ENCODE measurements around the gene FCGR2B. TPM values are rescaled to one million over a fixed set of nuclear protein-coding genes. Genes with fewer than 3 reads are reported as not detected.

The FCGR2B gene
- total and polyA plus RNA-seq, 2 of the 13 experiments (the other 11 are each of a cell fraction or from before 2014, with no cell fraction given) = not detected

DNA sequence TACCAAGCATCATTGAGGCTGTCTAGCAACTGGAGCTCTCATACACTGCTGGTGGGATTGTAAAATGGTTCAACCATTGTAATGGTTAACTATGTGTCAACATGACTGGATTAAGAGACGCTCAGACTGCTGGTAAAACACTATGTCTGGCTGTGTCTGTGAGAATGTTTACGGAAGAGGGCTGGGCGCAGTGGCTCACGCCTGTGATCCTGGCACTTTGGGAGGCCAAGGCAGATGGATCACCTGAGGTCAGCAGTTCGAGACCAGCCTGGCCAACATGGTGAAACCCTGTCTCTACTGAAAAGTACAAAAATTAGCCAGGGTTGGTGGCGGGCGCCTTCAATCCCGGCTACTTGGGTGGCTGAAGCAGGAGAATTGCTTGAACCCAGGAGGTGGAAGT, 39.3 kb downstream of the FCGR2B start (continued):
- TF ChIP-seq, protein P1, sequence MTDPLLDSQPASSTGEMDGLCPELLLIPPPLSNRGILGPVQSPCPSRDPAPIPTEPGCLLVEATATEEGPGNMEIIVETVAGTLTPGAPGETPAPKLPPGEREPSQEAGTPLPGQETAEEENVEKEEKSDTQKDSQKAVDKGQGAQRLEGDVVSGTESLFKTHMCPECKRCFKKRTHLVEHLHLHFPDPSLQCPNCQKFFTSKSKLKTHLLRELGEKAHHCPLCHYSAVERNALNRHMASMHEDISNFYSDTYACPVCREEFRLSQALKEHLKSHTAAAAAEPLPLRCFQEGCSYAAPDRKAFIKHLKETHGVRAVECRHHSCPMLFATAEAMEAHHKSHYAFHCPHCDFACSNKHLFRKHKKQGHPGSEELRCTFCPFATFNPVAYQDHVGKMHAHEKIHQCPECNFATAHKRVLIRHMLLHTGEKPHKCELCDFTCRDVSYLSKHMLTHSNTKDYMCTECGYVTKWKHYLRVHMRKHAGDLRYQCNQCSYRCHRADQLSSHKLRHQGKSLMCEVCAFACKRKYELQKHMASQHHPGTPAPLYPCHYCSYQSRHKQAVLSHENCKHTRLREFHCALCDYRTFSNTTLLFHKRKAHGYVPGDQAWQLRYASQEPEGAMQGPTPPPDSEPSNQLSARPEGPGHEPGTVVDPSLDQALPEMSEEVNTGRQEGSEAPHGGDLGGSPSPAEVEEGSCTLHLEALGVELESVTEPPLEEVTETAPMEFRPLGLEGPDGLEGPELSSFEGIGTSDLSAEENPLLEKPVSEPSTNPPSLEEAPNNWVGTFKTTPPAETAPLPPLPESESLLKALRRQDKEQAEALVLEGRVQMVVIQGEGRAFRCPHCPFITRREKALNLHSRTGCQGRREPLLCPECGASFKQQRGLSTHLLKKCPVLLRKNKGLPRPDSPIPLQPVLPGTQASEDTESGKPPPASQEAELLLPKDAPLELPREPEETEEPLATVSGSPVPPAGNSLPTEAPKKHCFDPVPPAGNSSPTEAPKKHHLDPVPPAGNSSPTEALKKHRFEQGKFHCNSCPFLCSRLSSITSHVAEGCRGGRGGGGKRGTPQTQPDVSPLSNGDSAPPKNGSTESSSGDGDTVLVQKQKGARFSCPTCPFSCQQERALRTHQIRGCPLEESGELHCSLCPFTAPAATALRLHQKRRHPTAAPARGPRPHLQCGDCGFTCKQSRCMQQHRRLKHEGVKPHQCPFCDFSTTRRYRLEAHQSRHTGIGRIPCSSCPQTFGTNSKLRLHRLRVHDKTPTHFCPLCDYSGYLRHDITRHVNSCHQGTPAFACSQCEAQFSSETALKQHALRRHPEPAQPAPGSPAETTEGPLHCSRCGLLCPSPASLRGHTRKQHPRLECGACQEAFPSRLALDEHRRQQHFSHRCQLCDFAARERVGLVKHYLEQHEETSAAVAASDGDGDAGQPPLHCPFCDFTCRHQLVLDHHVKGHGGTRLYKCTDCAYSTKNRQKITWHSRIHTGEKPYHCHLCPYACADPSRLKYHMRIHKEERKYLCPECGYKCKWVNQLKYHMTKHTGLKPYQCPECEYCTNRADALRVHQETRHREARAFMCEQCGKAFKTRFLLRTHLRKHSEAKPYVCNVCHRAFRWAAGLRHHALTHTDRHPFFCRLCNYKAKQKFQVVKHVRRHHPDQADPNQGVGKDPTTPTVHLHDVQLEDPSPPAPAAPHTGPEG (CRISPR knock-in tag; IDR thresholded peaks at IDR 0.05) = no peak
- TF ChIP-seq ZNF772 (CRISPR knock-in tag; IDR thresholded peaks at IDR 0.05) (0 out of 2 replicates have a peak, but pooled peaks have one; percentile 38), ZNF343 (CRISPR knock-in tag; IDR thresholded peaks at IDR 0.05) (no peak), ZNF589 (CRISPR knock-in tag; conservative IDR thresholded peaks at IDR 0.05) (no peak), PAWR (CRISPR knock-in tag; IDR thresholded peaks at IDR 0.05; ENCODE audit: borderline replicate concordance) (no peak), ZNF446 (CRISPR knock-in tag; IDR thresholded peaks at IDR 0.05) (no peak), ZFP37 (CRISPR knock-in tag; IDR thresholded peaks at IDR 0.05; ENCODE audit: borderline replicate concordance) (no peak), ZNF121 (CRISPR knock-in tag; IDR thresholded peaks at IDR 0.05) (no peak), SAFB2 (CRISPR knock-in tag; IDR thresholded peaks at IDR 0.05; ENCODE audit: borderline replicate concordance, low read depth) (no peak), ZNF564 (CRISPR knock-in tag; IDR thresholded peaks at IDR 0.05) (no peak), ZNF569 (CRISPR knock-in tag; IDR thresholded peaks at IDR 0.05; ENCODE audit: borderline replicate concordance) (no peak), ZNF629 (CRISPR knock-in tag; conservative IDR thresholded peaks at IDR 0.05) (peak; percentile 59; the same call in 1 of the 2 replicates), TCF12 (IDR thresholded peaks at IDR 0.05) (no peak), TCF12 (CRISPR knock-in tag; IDR thresholded peaks at IDR 0.05) (no peak), MAF1 (CRISPR knock-in tag; IDR thresholded peaks at IDR 0.05; ENCODE audit: borderline replicate concordance) (no peak), BRCA1 (CRISPR knock-in tag; IDR thresholded peaks at IDR 0.05) (0 out of 2 replicates have a peak, but pooled peaks have one; percentile 31), SP1 (IDR thresholded peaks at IDR 0.05) (no peak), SP1 (CRISPR knock-in tag; IDR thresholded peaks at IDR 0.05) (no peak), IRX3 (CRISPR knock-in tag; IDR thresholded peaks at IDR 0.05; ENCODE audit: borderline replicate concordance, low read depth) (no peak), GPN1 (CRISPR knock-in tag; IDR thresholded peaks at IDR 0.05; ENCODE audit: borderline replicate concordance) (no peak)
- TF ChIP-seq, protein P2, sequence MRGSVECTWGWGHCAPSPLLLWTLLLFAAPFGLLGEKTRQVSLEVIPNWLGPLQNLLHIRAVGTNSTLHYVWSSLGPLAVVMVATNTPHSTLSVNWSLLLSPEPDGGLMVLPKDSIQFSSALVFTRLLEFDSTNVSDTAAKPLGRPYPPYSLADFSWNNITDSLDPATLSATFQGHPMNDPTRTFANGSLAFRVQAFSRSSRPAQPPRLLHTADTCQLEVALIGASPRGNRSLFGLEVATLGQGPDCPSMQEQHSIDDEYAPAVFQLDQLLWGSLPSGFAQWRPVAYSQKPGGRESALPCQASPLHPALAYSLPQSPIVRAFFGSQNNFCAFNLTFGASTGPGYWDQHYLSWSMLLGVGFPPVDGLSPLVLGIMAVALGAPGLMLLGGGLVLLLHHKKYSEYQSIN (CRISPR knock-in tag; IDR thresholded peaks at IDR 0.05; ENCODE audit: borderline replicate concordance) = no peak
- TF ChIP-seq, protein P3, sequence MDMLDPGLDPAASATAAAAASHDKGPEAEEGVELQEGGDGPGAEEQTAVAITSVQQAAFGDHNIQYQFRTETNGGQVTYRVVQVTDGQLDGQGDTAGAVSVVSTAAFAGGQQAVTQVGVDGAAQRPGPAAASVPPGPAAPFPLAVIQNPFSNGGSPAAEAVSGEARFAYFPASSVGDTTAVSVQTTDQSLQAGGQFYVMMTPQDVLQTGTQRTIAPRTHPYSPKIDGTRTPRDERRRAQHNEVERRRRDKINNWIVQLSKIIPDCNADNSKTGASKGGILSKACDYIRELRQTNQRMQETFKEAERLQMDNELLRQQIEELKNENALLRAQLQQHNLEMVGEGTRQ (IDR thresholded peaks at IDR 0.05; ENCODE audit: low read depth, low read length) = no peak
- TF ChIP-seq, protein P3 (CRISPR knock-in tag; IDR thresholded peaks at IDR 0.05; ENCODE audit: borderline replicate concordance) = no peak
